ENCODE measurements around the gene ACP6.
"Not testable (repeated sequence)": the region's sequence is repeated elsewhere in the genome, so short reads cannot be mapped to it uniquely, and the experiment has no call there.

Gene ACP6

GRCh38 chr1:147618771-147619170, 51.6 kb downstream of the ACP6 start:
- no peak for DNase-seq

GRCh38 chr1:147618077-147618569, 52.2 kb downstream of the ACP6 start:
- DNase-seq: no peak

- not testable (repeated sequence) for DNase-seq
These were observed 55.4 kb downstream of the ACP6 start for GRCh38 chr1:147614966-147615365.

- no peak for DNase-seq
These were observed 56.8 kb downstream of the ACP6 start for GRCh38 chr1:147613506-147613905.

GRCh38 chr1:147612366-147612765, 58.0 kb downstream of the ACP6 start:
- DNase-seq: no peak

GRCh38 chr1:147611586-147611985, 58.7 kb downstream of the ACP6 start:
- no peak for DNase-seq

GRCh38 chr1:147611021-147611426, 59.3 kb downstream of the ACP6 start:
- DNase-seq: no peak

- DNase-seq: no peak
These were observed 61.0 kb downstream of the ACP6 start for GRCh38 chr1:147609358-147609757.

GRCh38 chr1:147608596-147608995, 61.7 kb downstream of the ACP6 start:
- DNase-seq: no peak

GRCh38 chr1:147605591-147605990, 64.7 kb downstream of the ACP6 start:
- no peak for DNase-seq

- no peak for DNase-seq
These were observed 66.3 kb downstream of the ACP6 start for GRCh38 chr1:147603986-147604385.

- DNase-seq: peak; percentile 31
These were observed 69.9 kb downstream of the ACP6 start for GRCh38 chr1:147600119-147601111.

- peak; percentile 95 for DNase-seq
These were observed 70.8 kb downstream of the ACP6 start for GRCh38 chr1:147599362-147600118.

GRCh38 chr1:147598621-147599361, 71.5 kb downstream of the ACP6 start:
- no peak for DNase-seq

GRCh38 chr1:147597010-147597409, 73.3 kb downstream of the ACP6 start:
- no peak for DNase-seq
